HG03196 (cell line): ENCODE results near the gene DDAH1.

ENCODE experiments used
- ATAC-seq: cut with Tn5 transposase; IDR thresholded peaks from one replicate; pipeline ENCODE4 v1.9.1; 2021; ENCODE audit not compliant: unreplicated experiment

DDAH1 gene

DNA sequence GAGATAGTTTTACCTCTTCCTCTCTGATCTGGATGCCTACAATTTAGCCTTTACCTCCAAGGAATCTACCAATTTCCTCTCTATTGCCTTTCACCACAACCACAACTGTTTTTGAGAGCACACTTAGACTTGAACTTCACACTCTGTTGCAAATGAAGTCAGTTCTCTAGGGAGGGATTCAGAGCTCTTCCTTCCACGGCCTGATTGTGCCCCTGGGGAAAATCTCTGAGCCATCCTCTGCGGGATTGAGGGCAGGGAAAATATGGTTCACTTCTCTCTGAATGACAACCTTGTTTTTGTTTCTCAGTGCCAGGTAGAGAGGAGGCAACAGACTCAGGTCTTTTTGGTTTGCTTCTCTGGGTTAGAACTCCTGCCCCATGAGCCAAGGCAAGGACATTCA lies 153.1 kb downstream of the DDAH1 start:
- ATAC-seq = no peak

DNA sequence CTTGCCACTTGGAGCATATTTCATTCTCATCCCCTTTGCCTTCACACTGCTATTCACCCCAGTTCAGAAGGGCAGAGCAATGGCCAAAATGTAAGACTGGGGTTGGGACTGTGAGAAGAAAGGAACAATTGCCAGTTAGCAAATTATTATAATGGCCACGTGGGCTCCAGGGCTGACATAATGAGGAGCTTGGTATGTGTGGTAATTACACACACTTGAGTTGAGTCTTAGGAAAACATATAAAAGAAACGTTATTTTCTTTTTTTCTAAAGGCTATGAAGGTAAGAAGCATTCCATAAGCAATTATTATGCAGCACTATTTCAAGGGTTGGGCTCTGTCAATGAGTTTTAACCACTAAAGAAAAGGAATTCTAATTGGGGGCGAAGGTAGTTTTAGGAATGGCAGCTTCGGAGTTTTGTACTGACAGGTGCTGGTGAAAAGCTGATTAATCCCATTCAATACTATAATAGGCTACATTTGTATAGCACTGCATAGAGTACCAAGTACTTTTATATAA lies 156.1 kb downstream of the DDAH1 start:
- no peak for ATAC-seq

DNA sequence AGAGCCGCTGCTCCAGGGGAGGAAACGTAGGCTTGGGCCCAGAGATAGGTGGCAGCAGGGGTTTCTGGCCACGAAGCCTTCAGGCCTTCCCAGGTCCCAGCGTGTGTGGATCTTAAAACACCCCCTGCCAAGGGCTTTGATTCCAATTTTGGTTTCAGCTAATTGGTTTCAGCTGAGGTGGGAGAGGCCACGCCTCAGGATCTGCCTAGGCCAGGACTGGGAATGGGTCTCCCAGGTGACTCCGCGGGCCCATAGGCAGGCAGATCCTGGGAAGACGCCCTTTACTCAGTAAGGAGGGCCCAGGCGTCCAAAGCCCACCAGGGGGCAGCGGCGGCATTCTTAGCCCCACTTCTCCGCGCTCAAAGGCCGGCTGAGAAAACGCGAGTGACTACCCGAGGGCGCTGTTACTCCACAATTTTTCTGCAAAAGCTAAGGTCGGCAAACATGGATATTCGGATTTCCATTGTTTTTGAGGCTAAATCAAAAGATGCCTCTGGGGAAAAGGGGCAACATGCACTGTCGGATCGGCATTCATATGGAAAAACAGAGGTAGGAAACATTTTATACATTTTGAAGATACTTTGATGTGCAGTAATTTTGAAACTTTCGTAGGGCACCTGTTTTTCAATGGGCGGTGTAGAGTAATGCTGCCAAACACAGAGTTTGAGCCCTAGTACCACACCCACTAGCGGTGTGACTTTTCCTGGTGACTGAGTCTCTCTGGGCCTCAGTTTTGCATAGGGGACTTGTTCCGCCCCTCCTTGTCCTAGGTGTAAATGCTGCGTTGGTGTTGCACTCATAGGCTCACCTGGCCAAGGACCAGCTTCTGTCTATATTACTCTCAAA lies 156.7 kb downstream of the DDAH1 start:
- ATAC-seq = peak; percentile 82

DNA sequence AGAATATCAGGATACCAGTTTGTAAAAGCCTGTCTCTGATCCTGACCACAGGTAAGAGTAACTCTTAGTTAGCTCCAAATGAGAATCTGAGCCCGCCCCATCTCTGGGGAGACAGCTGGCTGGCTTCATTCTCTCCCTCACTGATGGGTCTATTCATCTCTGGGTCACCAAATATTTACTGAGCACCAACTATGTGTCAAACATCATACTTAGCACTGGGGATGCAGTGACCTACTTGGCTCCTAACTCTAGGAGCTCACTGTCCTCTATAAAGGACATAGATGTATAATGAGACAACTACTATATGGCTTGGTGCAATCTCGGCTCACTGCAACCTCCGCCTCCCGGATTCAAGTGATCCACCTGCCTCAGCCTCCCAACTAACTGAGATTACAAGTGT lies 158.7 kb downstream of the DDAH1 start:
- ATAC-seq = no peak

DNA sequence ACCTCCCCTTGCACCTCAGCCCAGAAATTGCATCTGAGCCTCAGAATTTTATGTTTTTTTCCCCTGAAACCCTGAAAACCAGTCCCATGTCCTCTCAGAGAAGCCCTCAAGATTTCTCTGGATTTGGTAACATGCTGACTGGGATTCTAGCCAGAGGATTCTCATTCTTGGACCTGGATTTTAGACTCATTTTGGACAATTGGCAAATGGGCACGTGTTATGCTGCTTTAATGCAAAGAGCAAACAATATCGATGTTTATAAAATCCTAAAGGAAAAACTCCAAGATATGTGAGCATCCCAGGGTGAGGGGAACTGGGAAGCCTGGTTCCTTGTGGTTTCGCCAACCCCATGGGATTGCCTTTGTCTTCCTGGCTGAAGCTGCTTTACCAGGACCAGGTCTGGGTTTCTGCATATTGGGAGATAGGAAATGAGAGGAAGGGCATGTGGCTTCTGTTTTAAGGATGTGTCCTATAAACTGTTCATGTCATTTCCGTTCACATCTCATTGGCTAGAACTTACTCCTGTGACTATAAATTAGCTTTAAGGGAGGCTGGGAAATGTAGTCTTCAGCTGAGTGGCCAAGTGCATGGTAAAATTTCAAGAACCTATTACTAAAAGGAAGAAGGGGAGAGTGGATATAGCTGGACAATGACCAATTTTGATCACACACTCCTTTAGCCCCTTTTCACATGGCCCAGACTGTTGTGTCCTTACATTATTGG lies 161.4 kb downstream of the DDAH1 start:
- no peak for ATAC-seq

DNA sequence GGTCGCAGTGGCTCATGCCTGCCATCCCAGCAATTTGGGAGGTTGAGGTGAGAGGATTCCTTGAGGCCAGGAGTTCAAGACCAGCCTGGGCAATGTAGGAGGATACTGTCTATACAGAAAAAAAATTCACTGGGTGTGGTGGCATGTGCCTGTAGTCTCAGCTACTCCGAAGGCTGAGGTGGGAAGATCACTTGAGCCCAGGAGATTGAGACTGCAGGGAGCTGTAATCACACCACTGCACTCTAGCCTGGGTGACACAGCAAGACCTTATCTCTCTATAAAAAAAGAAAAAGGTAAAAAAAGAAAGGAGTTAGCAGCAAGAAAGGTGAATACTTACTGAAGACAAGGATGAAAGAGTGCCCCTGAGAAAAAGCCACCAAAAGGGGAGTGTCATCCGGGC lies 164.8 kb downstream of the DDAH1 start:
- no peak for ATAC-seq

DNA sequence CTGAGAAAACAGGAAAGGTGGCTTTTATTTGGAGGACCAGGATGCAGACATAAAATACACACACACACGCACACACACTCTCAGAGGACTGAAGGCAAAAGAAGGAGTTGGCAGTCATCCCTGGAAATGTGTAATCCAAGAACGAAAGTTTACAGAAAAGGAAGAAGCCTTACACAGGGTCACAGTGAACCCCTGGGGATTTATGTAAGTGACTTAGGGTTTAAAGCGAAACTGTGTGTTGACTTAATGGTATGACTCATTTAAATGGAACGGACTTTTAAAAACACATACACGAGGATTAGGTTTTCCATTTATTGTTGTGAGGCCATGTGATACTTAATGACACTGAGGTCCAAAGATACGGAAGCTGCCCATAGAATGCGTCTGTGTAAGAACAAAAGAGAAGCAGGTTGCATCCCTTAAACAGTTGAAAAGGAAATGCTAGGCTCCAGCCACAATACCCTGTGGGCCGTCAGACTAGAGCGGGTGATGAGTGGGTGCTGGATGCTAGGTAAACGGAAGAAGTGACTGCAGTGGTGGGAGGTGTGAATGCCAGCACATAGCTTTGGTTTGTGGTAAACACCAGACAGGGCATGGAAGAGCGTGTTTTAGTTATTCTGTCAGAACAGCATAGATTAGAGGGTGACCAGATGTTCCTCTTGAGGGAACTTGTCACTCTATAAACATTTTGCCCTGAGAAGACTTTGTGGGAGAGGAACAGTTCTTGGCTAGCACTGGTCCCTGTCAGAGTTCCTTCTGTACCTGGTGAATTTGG lies 166.9 kb downstream of the DDAH1 start:
- ATAC-seq = peak; percentile 94

DNA sequence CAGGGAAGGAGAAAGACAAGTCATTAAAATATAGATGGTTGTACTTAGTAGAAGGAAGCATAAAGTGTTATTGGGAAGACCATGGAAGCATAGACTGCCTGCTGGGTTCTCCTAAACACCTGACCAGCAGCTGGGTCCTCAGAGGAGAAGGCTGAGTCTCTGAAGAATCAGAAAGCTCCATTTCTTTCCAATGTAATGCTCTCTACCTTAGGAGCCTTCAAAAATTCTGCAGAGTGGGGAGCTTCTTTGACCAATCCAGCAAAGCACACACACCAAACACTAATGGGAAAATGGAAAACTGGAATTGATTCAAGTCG lies 167.5 kb downstream of the DDAH1 start:
- ATAC-seq = no peak

DNA sequence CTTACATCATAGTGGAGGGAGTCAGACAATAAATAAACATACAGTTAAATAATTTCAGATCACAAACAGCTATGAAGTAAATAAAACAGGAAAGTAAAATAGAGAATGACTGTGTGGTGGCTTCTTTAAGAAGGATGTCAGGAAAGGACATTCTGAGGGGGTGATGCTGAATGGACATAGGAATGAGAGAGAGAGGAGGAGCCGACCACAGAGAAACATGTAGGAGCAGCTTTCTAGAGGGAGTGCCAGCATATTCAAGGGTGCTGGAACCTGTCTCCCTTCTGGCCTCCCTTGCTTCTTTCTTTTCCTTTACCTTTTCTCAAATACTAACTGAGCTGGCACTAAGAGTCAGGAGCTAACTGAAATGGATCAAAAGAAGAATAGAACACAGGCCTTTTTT lies 168.0 kb downstream of the DDAH1 start:
- no peak for ATAC-seq

DNA sequence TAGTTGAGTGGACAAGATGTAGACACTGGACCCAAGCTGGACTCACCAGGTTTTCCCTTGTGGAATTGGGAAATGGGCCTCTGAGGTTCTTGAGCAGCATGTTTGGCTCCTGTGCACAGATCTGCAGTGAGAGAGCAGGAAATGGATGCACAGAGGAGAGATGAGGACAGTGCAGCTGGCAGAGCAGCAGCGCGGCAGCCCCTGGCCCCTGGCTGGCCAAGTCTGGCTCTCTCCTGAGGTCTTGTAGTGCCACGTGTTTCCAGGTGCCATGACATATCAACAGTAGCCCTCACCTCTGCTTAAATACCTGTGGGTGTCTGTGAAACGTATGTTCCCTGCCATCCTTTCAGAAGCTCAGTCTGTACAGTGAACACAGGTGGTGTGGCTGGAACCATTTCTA lies 169.3 kb downstream of the DDAH1 start:
- ATAC-seq = no peak

DNA sequence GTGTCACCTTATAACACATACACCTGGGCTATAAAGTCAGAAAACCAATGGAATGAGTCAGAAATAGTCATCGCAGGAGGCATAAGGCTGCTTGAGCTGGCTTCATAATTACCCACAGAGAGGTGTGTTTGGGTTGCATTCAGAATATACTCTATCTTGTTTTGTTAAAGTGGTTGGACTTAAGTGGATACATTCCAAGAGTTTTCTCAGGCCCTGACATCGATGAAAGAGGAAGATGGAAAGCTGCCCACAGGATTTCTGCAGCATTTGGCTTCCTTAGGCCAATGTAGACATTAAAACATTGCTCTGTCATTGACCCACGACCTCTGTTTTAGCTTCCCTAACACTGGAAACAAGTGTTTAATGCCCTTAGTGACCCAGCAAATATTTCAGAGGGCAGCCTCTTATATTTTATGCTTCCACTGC lies 169.9 kb downstream of the DDAH1 start:
- no peak for ATAC-seq

DNA sequence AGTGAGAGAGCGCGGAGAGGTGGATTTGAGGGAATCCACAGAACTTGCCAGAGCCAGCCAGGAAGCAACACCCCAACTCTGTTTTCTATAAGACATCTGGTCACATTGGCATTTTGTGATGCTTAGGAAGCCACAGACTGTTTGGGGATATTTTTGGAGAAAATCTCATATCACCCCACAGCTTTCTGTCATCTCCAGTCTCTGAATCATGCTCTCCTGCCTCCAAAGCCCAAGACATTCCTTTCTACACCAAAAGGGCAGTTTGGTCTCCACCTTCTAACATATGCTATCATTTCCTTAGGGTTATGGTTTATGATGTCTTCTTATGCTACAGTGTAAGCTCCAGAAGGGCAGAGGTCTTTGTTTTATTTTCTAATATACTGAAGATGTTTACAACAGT lies 174.1 kb downstream of the DDAH1 start:
- ATAC-seq = no peak

DNA sequence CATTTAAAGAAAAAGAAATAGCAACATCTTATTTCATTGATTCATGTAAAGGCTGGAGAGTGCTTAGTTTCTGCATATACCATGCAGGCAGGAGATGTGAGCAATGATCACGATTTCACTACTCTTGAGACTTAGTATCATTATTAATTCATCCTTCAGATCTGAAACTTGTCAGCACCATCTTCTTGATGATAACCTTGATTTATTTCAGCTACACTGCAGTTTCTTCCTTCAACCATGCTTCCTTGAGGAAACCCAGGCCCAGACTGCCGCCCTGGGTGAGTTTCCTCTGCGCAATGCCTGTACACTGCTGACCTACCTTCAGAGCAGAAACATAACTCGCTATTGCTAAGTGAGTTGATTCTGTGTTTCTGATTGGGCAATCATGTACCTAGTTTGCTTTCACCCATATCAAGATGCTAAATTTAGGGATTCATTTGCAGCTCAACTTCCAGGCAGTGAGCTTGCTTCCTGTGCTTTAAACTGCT lies 175.1 kb downstream of the DDAH1 start:
- ATAC-seq = no peak

DNA sequence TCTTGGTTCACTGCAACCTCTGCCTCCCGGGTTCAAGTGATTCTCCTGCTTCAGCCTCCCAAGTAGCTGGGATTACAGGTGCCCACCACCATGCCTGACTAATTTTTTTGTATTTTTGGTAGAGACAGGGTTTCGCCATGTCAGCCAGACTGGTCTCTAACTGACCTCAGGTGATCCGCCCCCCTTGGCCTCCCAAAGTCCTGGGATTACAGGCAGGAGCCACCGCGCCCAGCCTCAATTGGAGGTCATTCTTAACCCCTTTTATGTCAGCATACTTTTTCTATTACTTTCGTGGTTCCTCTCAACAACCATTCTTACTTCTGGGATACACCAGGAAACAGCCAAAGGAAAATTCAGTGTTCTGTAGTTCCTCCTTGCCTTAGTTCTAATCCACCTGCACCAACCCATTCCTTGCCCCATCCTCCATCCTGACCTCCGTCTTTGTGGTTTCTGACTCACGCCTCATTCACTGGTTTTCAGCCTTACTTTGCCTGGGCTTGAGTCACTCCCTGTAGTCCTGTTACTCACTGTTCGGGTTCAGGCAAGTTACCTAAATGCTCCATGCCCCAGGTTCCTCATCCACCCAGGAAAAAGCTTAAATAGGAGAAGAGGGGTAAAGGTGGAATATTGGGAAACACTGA lies 175.6 kb downstream of the DDAH1 start:
- no peak for ATAC-seq

DNA sequence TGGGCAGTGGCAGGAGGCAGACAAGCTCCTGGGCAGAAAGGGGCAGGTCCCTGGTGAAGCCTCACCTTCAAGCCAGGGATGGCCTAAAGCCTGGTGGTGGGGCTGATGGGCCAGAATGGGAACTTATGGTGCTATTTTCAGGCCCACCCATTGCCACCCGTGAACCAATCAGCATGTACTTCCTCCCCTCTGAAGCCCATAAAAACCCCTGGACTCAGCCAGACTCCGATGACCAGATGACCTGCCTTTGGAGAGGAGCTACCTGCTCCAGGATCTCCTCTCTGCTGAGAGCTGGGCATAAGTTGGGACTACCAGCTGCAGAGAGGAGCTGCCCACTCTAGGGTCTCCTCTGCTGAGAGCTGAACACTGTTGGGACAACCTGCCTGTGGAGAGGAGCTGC lies 180.8 kb downstream of the DDAH1 start:
- no peak for ATAC-seq

DNA sequence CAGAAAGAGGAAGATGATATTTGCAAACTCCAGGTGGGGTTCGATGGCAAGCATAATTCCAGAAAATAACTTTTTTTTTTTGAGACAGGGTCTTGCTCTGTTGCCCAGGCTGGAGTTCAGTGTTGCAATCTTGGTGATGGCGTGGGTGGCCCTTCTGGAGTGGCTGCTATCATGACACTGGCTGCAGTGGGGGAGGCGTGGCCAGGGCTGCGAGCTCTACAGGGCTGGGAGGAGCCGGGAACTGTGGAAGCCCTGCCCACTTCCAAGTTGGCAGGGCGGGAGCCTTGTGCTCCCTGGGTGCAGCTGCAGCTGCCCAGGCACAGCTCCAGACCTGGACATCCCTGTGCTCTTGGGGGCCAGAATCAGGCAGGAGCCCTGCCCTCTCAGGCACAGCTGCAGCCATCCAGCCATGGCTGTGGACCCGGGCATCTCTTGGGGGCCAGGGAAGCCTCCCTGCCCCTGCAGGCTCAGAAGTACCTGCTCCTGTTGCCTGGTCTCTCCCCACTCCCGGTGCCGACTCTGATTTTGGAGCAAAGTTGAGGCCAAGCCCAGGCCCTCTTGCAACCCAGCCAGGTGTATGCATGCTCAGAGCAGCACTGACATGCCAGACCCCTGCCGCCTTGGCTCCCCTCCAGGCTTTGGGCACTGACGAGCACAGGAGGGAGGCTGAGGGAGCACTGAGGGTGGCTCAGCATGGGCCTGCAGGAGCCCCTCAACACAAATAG lies 181.3 kb downstream of the DDAH1 start:
- ATAC-seq = no peak

DNA sequence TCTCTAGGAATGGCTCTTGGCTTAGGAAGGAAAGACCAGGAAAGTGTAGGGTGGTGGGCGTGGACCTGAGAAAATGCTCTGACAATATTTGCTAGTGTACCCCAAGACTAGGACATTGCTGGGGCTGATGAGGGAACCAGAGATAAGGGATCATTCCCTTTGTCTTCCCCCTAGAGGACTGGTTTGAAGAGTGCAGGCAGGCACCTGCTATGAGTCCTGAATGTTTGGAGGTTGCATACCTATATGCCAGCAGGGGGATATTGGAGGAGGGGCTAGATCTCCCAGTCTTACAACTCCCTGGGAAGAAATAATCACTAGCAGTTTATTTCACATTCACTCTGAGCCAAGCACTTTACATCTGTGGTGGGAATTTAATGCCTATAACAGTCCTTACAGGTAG lies 182.5 kb downstream of the DDAH1 start:
- no peak for ATAC-seq

DNA sequence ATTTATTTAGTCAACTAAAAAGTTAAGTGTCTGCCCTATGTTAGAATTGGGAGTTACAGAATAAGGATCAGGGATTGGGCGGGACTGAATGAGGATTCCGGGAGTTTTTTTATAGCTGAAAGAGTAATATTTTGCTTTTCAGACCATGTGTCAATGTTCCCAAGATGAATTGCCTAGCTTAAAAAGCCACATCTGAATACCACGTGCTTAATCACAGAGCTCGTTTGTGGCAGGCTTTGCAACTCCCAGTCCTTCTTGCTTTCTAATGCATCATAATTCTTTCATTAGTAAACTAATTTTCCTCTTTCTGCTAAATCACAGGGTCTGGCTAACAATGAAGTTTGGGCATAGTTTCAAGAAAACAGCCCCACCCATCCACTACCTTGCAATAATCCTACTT lies 184.3 kb downstream of the DDAH1 start:
- ATAC-seq = no peak

DNA sequence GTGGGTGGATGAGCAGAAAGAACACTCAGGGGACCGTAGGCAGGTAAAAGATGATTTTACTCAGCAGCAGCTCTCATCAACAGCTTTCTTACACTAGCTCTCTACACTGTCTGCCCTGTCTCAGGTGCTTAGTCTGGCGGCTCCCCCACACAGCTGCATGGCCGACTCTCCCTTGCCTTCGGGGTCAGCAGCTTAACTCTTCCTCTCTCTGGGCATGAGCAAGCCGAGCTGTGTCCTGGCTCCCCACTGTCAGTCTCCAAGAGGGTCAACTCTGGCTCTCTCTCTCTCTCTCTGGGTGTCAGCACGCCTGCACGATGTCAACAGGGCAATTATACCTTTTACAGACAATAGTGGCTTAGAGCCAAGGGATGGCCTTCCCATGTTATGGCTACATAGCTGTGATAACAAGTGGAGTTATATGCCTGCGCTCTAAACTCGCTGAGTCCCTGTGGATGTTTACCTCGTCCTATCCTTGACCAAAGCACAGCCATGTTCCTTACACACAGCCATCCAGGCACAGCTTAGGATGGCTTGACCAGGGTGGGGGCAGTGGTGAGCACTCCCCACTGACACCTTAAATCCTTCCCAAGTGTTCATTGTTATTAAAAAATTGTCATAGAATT lies 185.4 kb downstream of the DDAH1 start:
- no peak for ATAC-seq

DNA sequence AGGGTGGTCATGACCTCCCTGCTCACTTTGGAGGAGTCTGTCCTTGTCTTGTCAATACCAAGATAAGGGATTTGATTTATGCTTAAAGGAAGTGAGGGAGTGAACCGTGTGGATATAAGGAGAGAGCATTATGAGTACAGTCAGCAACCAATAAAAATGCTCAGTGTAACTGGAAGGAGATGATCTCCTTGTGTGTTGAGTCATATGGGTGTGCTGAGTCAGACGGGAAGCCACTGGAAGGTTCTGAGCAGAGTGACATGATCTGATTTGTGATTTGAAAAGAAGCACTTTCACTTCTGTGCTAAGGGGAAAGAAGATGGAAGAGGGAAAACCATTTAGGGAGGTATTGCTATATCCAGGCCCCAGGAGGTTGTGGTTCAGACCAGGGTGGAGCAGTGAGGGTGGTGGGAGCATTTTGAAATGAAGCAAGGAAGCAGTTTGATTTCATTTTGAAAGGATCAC lies 186.1 kb downstream of the DDAH1 start:
- ATAC-seq = peak; percentile 13
